Hypothalamus (tissue), 51 donors: ENCODE measurements around the gene NBDY.
"Not testable (repeated sequence)": the region's sequence is repeated elsewhere in the genome, so short reads cannot be mapped to it uniquely, and the experiment has no call there.

Experiments used
- DNase-seq, 51 donors: peaks; one replicate each; lab custom pipeline; 2025; lab: John Stamatoyannopoulos, UW

The NBDY gene

GRCh38 chrX:56729152-56729850 lies at the start of gene NBDY:
Gene NBDY, plus strand, starts transcription at chrX:56729243. Its CDS starts 111 bp downstream, at chrX:56729354.
- peak in 40 of 51 donors; percentile 0 to 82 (median 20) for DNase-seq

- DNase-seq = not testable (repeated sequence)
These were observed 24.5 kb upstream of the NBDY start for GRCh38 chrX:56704530-56704929.

GRCh38 chrX:56726605-56727004 lies 2.4 kb upstream of the NBDY start:
- DNase-seq = peak in 6 of 51 donors; percentile 0 to 28 (median 2)

GRCh38 chrX:56727531-56727930 lies 1.5 kb upstream of the NBDY start:
- no peak for DNase-seq

- peak in 1 of 51 donors; percentile 32 for DNase-seq
These were observed 722 bp upstream of the NBDY start for GRCh38 chrX:56728321-56728720.

- peak in 2 of 51 donors; percentile 1 to 33 for DNase-seq
These were observed 291 bp upstream of the NBDY start for GRCh38 chrX:56728752-56729151.

- peak in 25 of 51 donors; percentile 0 to 58 (median 13) for DNase-seq
These were observed 4.5 kb downstream of the NBDY start for GRCh38 chrX:56733459-56734046.

GRCh38 chrX:56736219-56736618 lies 7.2 kb downstream of the NBDY start:
- DNase-seq = no peak

- DNase-seq = no peak
These were observed 9.6 kb downstream of the NBDY start for GRCh38 chrX:56738670-56739069.

GRCh38 chrX:56744996-56745395 lies 16.0 kb downstream of the NBDY start:
- DNase-seq = no peak

- no peak for DNase-seq
These were observed 18.0 kb downstream of the NBDY start for GRCh38 chrX:56746996-56747395.

GRCh38 chrX:56751071-56751470 lies 22.0 kb downstream of the NBDY start:
- no peak for DNase-seq

GRCh38 chrX:56757327-56757726 lies 28.3 kb downstream of the NBDY start:
- DNase-seq = no peak

- DNase-seq = no peak
These were observed 29.4 kb downstream of the NBDY start for GRCh38 chrX:56758456-56758855.

- DNase-seq = no peak
These were observed 30.8 kb downstream of the NBDY start for GRCh38 chrX:56759736-56760409.

GRCh38 chrX:56760410-56761124 lies 31.5 kb downstream of the NBDY start:
- not testable (repeated sequence) for DNase-seq

GRCh38 chrX:56761167-56761566 lies 32.1 kb downstream of the NBDY start:
- DNase-seq = no peak

GRCh38 chrX:56762220-56762619 lies 33.2 kb downstream of the NBDY start:
- no peak for DNase-seq

- no peak for DNase-seq
These were observed 33.9 kb downstream of the NBDY start for GRCh38 chrX:56762707-56763555.

GRCh38 chrX:56763556-56764152 lies 34.6 kb downstream of the NBDY start:
- DNase-seq = no peak
